Nephron progenitor cell (in vitro differentiated cells): ENCODE results near the gene CLEC7A.

ENCODE experiments used
- DNase-seq: peaks from one replicate; pipeline ENCODE4 v3.0.0; 2021
- H3K27ac Mint-ChIP-seq: 2 replicates; pipeline ENCODE4 v1.8.0; 2021; ENCODE audit warnings: mild to moderate bottlenecking, moderate library complexity, mixed read lengths
- H3K27me3 Mint-ChIP-seq: 2 replicates; pipeline ENCODE4 v1.8.0; 2021; ENCODE audit warnings: mild to moderate bottlenecking, low read depth, mixed read lengths; ENCODE audit not compliant: poor library complexity
- H3K36me3 Mint-ChIP-seq: 2 replicates; pipeline ENCODE4 v1.8.0; 2021; ENCODE audit warnings: low read depth, mixed read lengths
- H3K4me1 Mint-ChIP-seq: 2 replicates; pipeline ENCODE4 v1.8.0; 2021; ENCODE audit warnings: mixed read lengths
- H3K4me3 Mint-ChIP-seq: 2 replicates; pipeline ENCODE4 v1.8.0; 2021; ENCODE audit warnings: mild to moderate bottlenecking, moderate library complexity, mixed read lengths
- H3K9me3 Mint-ChIP-seq: 2 replicates; pipeline ENCODE4 v1.8.0; 2021; ENCODE audit warnings: mild to moderate bottlenecking, moderate library complexity, mixed read lengths
- TF ChIP-seq, protein P1 (sequence below): fragments of 200-600 bp; sonication (generic); IDR thresholded peaks from 2 replicates; pipeline ENCODE4 v1.5.0; 2021; ENCODE audit warnings: antibody characterized with exemption

CLEC7A gene

DNA sequence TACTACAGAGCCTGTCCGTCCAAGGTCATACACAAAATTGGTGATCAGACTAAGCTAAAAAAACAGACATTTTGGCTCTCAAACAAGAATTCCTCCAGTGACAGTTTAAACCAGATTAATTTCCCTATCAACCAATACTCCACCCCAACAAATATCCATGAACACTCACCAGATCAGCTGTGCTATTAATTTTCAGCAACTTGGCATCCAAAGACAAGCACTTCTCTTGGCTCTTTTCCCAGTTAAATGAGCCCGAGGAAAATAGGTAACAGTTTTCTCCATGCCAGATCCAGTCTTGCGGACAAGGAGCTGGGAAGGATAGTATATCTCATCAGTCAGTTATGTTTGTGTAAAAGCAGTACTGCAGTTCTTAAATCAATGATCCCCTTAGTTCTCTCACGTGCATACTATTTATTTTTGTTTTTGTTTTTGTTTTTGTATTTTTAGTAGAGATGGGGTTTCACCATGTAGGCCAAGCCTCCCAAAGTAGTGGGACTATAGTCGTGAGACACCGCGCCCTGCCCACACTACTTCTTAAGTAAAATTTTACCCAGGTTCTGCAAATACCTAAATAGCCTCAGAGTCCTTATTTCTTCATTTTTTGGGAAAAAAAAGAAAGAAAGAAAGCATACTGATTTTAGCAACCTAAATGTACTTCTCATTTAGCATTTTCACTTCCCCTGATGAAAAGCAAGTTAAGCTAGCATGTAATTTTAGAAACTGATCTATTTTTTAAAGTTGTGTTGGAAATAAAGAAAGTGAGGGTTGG, 30.8 kb upstream of the CLEC7A start:
- H3K4me3 Mint-ChIP-seq: no peak overlapping the region
- no peaks in the 10 kb centered on the region for H3K4me1 Mint-ChIP-seq

GRCh38 chr12:10159280-10159679, 29.3 kb upstream of the CLEC7A start:
- Mint-ChIP-seq H3K9me3 (peaks cover 4% of the 10 kb centered on the region), H3K4me1 (peaks cover under 1% of the 10 kb centered on the region), H3K27ac (no peak overlapping the region), H3K36me3 (no peaks in the 10 kb centered on the region), H3K4me3 (no peak overlapping the region), H3K27me3 (peaks cover 3% of the 10 kb centered on the region)
- no peak for DNase-seq
- TF ChIP-seq, protein P1, sequence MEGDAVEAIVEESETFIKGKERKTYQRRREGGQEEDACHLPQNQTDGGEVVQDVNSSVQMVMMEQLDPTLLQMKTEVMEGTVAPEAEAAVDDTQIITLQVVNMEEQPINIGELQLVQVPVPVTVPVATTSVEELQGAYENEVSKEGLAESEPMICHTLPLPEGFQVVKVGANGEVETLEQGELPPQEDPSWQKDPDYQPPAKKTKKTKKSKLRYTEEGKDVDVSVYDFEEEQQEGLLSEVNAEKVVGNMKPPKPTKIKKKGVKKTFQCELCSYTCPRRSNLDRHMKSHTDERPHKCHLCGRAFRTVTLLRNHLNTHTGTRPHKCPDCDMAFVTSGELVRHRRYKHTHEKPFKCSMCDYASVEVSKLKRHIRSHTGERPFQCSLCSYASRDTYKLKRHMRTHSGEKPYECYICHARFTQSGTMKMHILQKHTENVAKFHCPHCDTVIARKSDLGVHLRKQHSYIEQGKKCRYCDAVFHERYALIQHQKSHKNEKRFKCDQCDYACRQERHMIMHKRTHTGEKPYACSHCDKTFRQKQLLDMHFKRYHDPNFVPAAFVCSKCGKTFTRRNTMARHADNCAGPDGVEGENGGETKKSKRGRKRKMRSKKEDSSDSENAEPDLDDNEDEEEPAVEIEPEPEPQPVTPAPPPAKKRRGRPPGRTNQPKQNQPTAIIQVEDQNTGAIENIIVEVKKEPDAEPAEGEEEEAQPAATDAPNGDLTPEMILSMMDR: no peak

More for the DNA sequence above, 30.8 kb upstream of the CLEC7A start:
- Mint-ChIP-seq H3K27me3 (no peaks in the 10 kb centered on the region), H3K27ac (no peak overlapping the region), H3K36me3 (no peaks in the 10 kb centered on the region), H3K9me3 (peaks cover 4% of the 10 kb centered on the region)
- TF ChIP-seq, protein P1: no peak
- no peak for DNase-seq

GRCh38 chr12:10158406-10158805, 28.4 kb upstream of the CLEC7A start:
- no peaks in the 10 kb centered on the region for H3K36me3 Mint-ChIP-seq
- peaks cover 4% of the 10 kb centered on the region for H3K9me3 Mint-ChIP-seq
- H3K27me3 Mint-ChIP-seq: peaks cover 3% of the 10 kb centered on the region
- no peak for DNase-seq
- H3K4me1 Mint-ChIP-seq: peaks cover 8% of the 10 kb centered on the region
- H3K4me3 Mint-ChIP-seq: no peak overlapping the region
- no peak overlapping the region for H3K27ac Mint-ChIP-seq
- TF ChIP-seq, protein P1: no peak

GRCh38 chr12:10155966-10156365, 26.0 kb upstream of the CLEC7A start:
- no peaks in the 10 kb centered on the region for H3K36me3 Mint-ChIP-seq
- H3K9me3 Mint-ChIP-seq: peaks cover 9% of the 10 kb centered on the region
- no peak overlapping the region for H3K27ac Mint-ChIP-seq
- peaks cover 3% of the 10 kb centered on the region for H3K27me3 Mint-ChIP-seq
- TF ChIP-seq, protein P1: no peak
- peaks cover 8% of the 10 kb centered on the region for H3K4me1 Mint-ChIP-seq
- H3K4me3 Mint-ChIP-seq: no peak overlapping the region
- no peak for DNase-seq

DNA sequence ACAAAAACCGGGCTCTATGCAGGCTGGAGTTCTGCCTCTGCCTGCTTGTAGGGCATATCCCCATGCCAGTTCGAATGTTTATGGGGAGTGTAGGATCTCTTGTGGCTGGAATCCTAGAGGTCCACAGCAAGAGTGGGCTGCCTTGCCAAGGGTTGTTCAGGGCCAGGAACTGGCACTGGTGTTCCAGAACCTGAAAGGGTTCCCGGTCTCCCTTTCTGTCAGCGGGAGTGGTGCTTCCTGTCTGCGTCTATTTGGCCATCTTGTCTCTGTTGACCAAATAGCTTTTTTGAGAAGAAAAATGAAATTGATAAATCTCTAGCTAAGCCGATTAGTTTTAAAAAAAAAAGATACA, 24.1 kb upstream of the CLEC7A start:
- peaks cover 8% of the 10 kb centered on the region for H3K4me1 Mint-ChIP-seq
- H3K27ac Mint-ChIP-seq: peak overlapping the region; percentile 93
- H3K9me3 Mint-ChIP-seq: peaks cover 9% of the 10 kb centered on the region
- H3K4me3 Mint-ChIP-seq: peak overlapping the region; percentile 91
- TF ChIP-seq, protein P1: no peak
- H3K27me3 Mint-ChIP-seq: peaks cover 3% of the 10 kb centered on the region
- no peak for DNase-seq
- H3K36me3 Mint-ChIP-seq: no peaks in the 10 kb centered on the region
